K562 (cell line): ENCODE data around the gene NUP43. TPM values are rescaled to one million over a fixed set of nuclear protein-coding genes. Genes with fewer than 3 reads are reported as not detected.

Experiments used
- ELF1 ChIP-seq: fragments of 200-800 bp; sonication (Bioruptor generic); IDR thresholded peaks from 2 replicates; pipeline ENCODE4 v1.6.1; 2016; ENCODE audit warnings: missing genetic modification characterization, missing compliant biosample characterization
- EP300 ChIP-seq: IDR thresholded peaks from 2 replicates; pipeline ENCODE4 v1.6.1; 2012; ENCODE audit warnings: low read length, improper control_type of control experiment
- FOSL1 ChIP-seq: fragments of 200-800 bp; sonication (Bioruptor generic); conservative IDR thresholded peaks from 2 replicates; pipeline ENCODE4 v1.6.1; 2016; ENCODE audit warnings: missing genetic modification characterization, missing compliant biosample characterization
- FOXA3 ChIP-seq, 2 experiments: fragments of 450-650 bp in 1 of 2; sonication (generic) in 1 of 2; formaldehyde crosslinking; IDR thresholded peaks in 1 of 2; conservative IDR thresholded peaks in 1 of 2; 2 replicates each; pipeline versions ENCODE4 v1.4.0 to v1.8.0; 2020 to 2022; ENCODE audit warnings: mild to moderate bottlenecking in 2 of 2, missing genetic modification reagents in 1 of 2
- FOXM1 ChIP-seq, 2 experiments: fragments of 450-650 bp in 1 of 2; sonication (generic) in 1 of 2; formaldehyde crosslinking in 1 of 2; IDR thresholded peaks; 2 replicates each; pipeline versions ENCODE4 v1.6.1 to v1.9.0; 2017 to 2022; ENCODE audit warnings: low read depth in 2 of 2, mild to moderate bottlenecking in 2 of 2, missing genetic modification reagents in 1 of 2, moderate library complexity in 1 of 2
- MEIS2 ChIP-seq: fragments of 450-650 bp; IDR thresholded peaks from 2 replicates; pipeline ENCODE4 v1.6.1; 2014; ENCODE audit warnings: mild to moderate bottlenecking; ENCODE audit not compliant: partially characterized antibody
- MTA1 ChIP-seq: fragments of 450-650 bp; IDR thresholded peaks from 2 replicates; pipeline ENCODE4 v1.6.1; 2017; ENCODE audit warnings: borderline replicate concordance
- MTA3 ChIP-seq: fragments of 450-650 bp; formaldehyde crosslinking; IDR thresholded peaks from 2 replicates; pipeline ENCODE4 v1.6.1; 2017; ENCODE audit warnings: mild to moderate bottlenecking, borderline replicate concordance
- SMARCE1 ChIP-seq: fragments of 450-650 bp; IDR thresholded peaks from 2 replicates; pipeline ENCODE4 v1.7.1; 2016; ENCODE audit warnings: mild to moderate bottlenecking
- SOX6 ChIP-seq: fragments of 450-650 bp; IDR thresholded peaks from 2 replicates; pipeline ENCODE4 v1.6.1; 2014; ENCODE audit warnings: mild to moderate bottlenecking
- SP2 ChIP-seq: IDR thresholded peaks from 2 replicates; pipeline ENCODE4 v1.6.1; 2011; ENCODE audit warnings: mild to moderate bottlenecking, low read depth, low read length, moderate library complexity; ENCODE audit not compliant: poor library complexity, severe bottlenecking; ENCODE audit errors: extremely low read depth
- ZNF644 ChIP-seq: fragments of 200-800 bp; sonication (Bioruptor generic); IDR thresholded peaks from 2 replicates; pipeline ENCODE4 v1.6.1; 2016; ENCODE audit warnings: low read depth, missing genetic modification characterization, missing compliant biosample characterization
- polyA plus RNA-seq, 8 experiments: library from polyadenylated mRNA; depleted of rRNA in 4 of 8; stranded (reverse) in 5 of 8; unstranded in 3 of 8; fragments of >200 nt; fragmentation: Nextera tagmentation in 2 of 8; fragmentation: Illumina TruSeq in 1 of 8; extraction: Ambion mirVana in 2 of 8; extraction: Trizol in 1 of 8; gene quantifications; 2 replicates each; pipeline versions ENCODE4 v1.2.1 to v1.2.3, GENCODE V29; 2011 to 2014; ENCODE audit warnings: inconsistent platforms in 1 of 8, missing spikeins in 1 of 8
- total RNA-seq, 7 experiments: library from RNA; depleted of rRNA in 6 of 7; stranded (reverse); fragments of >200 nt in 6 of 7; fragmentation: Illumina TruSeq in 2 of 7; extraction: Trizol in 2 of 7; gene quantifications; 2 replicates each; pipeline versions ENCODE4 v1.2.1 to v1.2.3, GENCODE V29; 2011 to 2021; ENCODE audit warnings: low replicate concordance in 1 of 7
- TF ChIP-seq, protein P1 (sequence below): sonication (generic); formaldehyde crosslinking; IDR thresholded peaks from 2 replicates; pipeline ENCODE4 v1.8.1; 2023; ENCODE audit warnings: missing genetic modification reagents, mild to moderate bottlenecking, borderline replicate concordance
- TF ChIP-seq, protein P2 (sequence below): fragments of 450-650 bp; IDR thresholded peaks from 2 replicates; pipeline ENCODE4 v1.6.1; 2016; ENCODE audit warnings: low read depth, mild to moderate bottlenecking, moderate library complexity
- TF ChIP-seq, protein P3 (sequence below): fragments of 450-650 bp; formaldehyde crosslinking; IDR thresholded peaks from 2 replicates; pipeline ENCODE4 v1.4.0; 2022; ENCODE audit warnings: mild to moderate bottlenecking, moderate library complexity
- TF ChIP-seq, protein P4 (sequence below), 2 experiments: IDR thresholded peaks in 1 of 2; conservative IDR thresholded peaks in 1 of 2; 2 replicates each; pipeline ENCODE4 v1.6.1; 2016; ENCODE audit warnings: low read depth in 2 of 2, mild to moderate bottlenecking in 1 of 2, missing compliant biosample characterization in 1 of 2, missing genetic modification characterization in 1 of 2, moderate library complexity in 1 of 2

Gene NUP43
- total and polyA plus RNA-seq, 9 of the 15 experiments (the other 6 are each of a cell fraction or from before 2014, with no cell fraction given): 28.9 to 136 (median 67.4) TPM

DNA sequence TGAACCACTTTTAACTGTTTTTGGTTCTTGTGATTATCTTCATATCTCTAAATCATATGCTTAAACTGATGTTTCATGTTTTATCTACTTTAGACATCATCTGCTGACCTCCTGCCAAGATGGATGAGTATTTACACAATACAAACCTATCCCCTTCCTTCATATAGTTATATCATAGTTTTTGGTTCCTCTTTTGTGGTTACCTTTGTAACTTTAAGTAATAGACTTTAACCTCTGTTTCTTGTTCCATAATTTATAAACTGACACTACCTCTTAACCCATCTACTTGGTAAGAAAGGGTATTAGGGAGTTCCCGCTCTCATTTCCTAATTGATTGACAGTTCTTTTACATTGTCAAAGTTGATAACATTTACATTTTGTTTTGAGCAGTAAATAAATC lies 15.1 kb upstream of the NUP43 start (continued):
- TF ChIP-seq SMARCE1: peak; percentile 72; the same call in 1 of the 2 replicates
- peak; percentile 58 for TF ChIP-seq FOSL1 (tag)
- TF ChIP-seq MTA1: 0 out of 2 replicates have a peak, but pooled peaks have one; percentile 36
- TF ChIP-seq EP300: peak; percentile 39; the same call in 1 of the 2 replicates
- peak; percentile 23; the same call in 1 of the 2 replicates for TF ChIP-seq ZNF644
- TF ChIP-seq, protein P1, sequence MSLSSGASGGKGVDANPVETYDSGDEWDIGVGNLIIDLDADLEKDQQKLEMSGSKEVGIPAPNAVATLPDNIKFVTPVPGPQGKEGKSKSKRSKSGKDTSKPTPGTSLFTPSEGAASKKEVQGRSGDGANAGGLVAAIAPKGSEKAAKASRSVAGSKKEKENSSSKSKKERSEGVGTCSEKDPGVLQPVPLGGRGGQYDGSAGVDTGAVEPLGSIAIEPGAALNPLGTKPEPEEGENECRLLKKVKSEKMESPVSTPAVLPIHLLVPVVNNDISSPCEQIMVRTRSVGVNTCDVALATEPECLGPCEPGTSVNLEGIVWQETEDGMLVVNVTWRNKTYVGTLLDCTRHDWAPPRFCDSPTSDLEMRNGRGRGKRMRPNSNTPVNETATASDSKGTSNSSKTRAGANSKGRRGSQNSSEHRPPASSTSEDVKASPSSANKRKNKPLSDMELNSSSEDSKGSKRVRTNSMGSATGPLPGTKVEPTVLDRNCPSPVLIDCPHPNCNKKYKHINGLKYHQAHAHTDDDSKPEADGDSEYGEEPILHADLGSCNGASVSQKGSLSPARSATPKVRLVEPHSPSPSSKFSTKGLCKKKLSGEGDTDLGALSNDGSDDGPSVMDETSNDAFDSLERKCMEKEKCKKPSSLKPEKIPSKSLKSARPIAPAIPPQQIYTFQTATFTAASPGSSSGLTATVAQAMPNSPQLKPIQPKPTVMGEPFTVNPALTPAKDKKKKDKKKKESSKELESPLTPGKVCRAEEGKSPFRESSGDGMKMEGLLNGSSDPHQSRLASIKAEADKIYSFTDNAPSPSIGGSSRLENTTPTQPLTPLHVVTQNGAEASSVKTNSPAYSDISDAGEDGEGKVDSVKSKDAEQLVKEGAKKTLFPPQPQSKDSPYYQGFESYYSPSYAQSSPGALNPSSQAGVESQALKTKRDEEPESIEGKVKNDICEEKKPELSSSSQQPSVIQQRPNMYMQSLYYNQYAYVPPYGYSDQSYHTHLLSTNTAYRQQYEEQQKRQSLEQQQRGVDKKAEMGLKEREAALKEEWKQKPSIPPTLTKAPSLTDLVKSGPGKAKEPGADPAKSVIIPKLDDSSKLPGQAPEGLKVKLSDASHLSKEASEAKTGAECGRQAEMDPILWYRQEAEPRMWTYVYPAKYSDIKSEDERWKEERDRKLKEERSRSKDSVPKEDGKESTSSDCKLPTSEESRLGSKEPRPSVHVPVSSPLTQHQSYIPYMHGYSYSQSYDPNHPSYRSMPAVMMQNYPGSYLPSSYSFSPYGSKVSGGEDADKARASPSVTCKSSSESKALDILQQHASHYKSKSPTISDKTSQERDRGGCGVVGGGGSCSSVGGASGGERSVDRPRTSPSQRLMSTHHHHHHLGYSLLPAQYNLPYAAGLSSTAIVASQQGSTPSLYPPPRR (CRISPR knock-in tag): no peak
- TF ChIP-seq ELF1: 0 out of 2 replicates have a peak, but pooled peaks have one; percentile 12
- TF ChIP-seq, protein P2, sequence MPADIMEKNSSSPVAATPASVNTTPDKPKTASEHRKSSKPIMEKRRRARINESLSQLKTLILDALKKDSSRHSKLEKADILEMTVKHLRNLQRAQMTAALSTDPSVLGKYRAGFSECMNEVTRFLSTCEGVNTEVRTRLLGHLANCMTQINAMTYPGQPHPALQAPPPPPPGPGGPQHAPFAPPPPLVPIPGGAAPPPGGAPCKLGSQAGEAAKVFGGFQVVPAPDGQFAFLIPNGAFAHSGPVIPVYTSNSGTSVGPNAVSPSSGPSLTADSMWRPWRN: peak; percentile 62; the same call in 1 of the 2 replicates
- TF ChIP-seq FOXA3 (CRISPR knock-in tag; conservative IDR thresholded peaks at IDR 0.05 in 1 of 2, IDR thresholded peaks at IDR 0.05 in 1 of 2): peak in 1 of 2 experiments; percentile 70; a peak in 2 of 4 replicates
- TF ChIP-seq SOX6: peak; percentile 65; the same call in 1 of the 2 replicates
- no peak for TF ChIP-seq FOXM1 (IDR thresholded peaks at IDR 0.05; ENCODE audit: low read depth)
- TF ChIP-seq FOXM1 (CRISPR knock-in tag; IDR thresholded peaks at IDR 0.05; ENCODE audit: low read depth): no peak
- TF ChIP-seq, protein P3, sequence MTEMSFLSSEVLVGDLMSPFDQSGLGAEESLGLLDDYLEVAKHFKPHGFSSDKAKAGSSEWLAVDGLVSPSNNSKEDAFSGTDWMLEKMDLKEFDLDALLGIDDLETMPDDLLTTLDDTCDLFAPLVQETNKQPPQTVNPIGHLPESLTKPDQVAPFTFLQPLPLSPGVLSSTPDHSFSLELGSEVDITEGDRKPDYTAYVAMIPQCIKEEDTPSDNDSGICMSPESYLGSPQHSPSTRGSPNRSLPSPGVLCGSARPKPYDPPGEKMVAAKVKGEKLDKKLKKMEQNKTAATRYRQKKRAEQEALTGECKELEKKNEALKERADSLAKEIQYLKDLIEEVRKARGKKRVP (CRISPR knock-in tag): 0 out of 2 replicates have a peak, but pooled peaks have one; percentile 32
- TF ChIP-seq SP2: no peak
- TF ChIP-seq, protein P4, sequence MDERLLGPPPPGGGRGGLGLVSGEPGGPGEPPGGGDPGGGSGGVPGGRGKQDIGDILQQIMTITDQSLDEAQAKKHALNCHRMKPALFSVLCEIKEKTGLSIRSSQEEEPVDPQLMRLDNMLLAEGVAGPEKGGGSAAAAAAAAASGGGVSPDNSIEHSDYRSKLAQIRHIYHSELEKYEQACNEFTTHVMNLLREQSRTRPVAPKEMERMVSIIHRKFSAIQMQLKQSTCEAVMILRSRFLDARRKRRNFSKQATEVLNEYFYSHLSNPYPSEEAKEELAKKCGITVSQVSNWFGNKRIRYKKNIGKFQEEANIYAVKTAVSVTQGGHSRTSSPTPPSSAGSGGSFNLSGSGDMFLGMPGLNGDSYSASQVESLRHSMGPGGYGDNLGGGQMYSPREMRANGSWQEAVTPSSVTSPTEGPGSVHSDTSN (CRISPR knock-in tag; IDR thresholded peaks at IDR 0.05; ENCODE audit: low read depth): no peak
- TF ChIP-seq, protein P4 (tag; conservative IDR thresholded peaks at IDR 0.05; ENCODE audit: low read depth): peak; percentile 52
- peak; percentile 94 for TF ChIP-seq MEIS2
- TF ChIP-seq MTA3: no peak
